ENCODE measurements around the gene SDR9C7.

DNA sequence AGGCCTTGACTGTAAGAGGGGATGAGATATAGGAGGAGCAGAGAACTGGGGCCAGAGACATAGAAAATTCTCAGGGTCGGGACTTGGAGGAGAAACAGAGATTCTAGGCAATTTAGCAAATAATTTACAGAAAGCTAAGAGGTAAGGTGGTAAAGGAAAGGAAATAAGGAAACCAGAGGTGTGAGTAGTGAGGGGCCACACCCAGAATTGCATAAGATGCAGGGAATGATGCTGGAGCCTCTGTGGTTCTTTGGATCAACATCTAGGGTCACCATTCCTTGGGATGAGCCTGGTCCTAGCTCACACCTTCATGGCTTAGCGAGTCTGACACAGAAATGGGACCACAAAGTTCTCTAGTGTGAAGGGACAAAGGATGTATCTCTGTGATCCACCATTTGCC, 949 bp upstream of the SDR9C7 start:
- TF ChIP-seq, protein P1, sequence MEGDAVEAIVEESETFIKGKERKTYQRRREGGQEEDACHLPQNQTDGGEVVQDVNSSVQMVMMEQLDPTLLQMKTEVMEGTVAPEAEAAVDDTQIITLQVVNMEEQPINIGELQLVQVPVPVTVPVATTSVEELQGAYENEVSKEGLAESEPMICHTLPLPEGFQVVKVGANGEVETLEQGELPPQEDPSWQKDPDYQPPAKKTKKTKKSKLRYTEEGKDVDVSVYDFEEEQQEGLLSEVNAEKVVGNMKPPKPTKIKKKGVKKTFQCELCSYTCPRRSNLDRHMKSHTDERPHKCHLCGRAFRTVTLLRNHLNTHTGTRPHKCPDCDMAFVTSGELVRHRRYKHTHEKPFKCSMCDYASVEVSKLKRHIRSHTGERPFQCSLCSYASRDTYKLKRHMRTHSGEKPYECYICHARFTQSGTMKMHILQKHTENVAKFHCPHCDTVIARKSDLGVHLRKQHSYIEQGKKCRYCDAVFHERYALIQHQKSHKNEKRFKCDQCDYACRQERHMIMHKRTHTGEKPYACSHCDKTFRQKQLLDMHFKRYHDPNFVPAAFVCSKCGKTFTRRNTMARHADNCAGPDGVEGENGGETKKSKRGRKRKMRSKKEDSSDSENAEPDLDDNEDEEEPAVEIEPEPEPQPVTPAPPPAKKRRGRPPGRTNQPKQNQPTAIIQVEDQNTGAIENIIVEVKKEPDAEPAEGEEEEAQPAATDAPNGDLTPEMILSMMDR (IDR thresholded peaks at IDR 0.05; ENCODE audit: low read length), result no peak
- TF ChIP-seq EZH2 (IDR thresholded peaks at IDR 0.05; ENCODE audit: borderline replicate concordance, low read length), result no peak

Measured in OCI-LY1 (cell line).